Stimulated activated CD4-positive, alpha-beta T cell treated with anti-CD3 and anti-CD28 coated beads, Interleukin-4, amount 100 ng/mL, for 24 hours (primary cell): ENCODE results near the gene IVL.

Source experiments
- DNase-seq: peaks from one replicate; pipeline ENCODE4 v3.0.0-alpha.2; 2020

Gene IVL

DNA sequence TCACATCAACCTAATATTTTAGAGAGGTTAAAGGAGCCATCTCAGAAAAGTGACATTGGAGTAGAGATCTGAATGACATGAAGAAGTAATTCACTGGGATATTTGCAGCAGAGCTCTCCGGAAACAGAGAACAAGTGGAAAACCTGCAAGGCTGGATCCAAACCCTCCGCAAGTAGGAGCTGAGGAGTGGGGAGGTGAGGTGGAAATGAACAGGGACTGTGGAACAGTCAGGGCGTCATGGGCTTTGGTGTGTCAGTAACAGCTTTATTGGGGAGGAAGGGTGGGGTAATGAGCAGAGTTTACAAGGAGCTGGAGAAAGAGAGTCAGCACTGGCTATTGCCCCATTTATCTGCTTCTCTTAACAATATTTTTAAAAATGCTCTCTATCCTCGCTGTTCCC is 9.3 kb upstream of the IVL start:
- DNase-seq, result no peak

DNA sequence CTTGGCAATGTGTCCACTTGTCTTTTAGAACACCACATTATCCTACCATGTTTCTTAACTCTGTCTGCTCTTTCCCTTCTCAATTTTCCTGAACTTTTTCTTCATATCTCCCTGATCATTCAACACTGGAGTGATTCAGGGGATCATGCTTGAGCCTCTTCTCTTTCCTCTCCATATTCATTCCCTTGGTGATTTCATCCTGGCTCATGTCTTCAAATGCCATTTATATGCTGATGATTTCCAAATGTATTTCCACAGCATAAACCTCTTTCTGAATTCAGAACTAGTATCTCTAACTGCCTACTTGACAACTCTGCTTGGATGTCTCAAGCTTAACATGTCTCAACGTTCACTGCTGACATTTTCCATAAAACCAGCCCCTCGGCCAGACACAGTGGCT is 8.5 kb upstream of the IVL start:
- no peak for DNase-seq

DNA sequence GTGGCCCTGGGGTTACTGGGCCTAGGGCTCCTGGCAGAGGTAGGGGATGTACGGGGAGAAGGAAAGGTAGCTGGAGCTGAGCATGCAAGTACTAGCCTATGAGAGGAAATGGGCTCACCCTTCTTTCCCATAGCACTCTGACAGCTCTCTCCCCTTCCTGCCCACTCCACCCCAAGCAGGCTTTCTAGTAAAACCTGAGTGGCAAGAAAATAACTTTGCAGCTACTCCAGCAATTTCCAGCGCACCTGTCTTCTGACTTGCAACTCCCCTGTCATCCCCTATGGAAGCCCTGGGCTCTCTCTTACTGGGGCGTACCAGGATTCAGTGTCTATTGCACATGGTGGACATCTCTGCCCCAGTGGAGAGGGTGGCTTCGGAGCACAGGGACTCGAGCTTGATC is 6.7 kb upstream of the IVL start:
- no peak for DNase-seq

DNA sequence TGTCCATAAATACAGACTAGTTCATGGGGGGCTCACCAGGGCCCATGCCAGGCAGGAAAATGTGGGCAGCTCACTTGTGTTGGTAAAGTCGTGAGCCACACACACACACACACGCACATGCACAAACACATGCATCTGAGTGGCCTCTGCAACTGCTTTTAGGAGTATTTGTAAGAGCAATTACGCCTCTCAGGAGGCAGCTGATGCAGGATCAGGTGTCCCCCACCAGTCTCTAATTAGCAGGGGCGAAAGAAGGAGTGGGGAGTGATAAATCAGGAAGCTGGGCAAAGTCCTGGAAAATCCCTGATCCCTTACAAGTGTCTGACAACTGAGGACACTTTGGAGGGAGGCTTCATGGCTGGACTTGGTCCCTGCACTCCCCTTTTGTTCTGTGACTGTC is 5.7 kb upstream of the IVL start:
- DNase-seq, result no peak

DNA sequence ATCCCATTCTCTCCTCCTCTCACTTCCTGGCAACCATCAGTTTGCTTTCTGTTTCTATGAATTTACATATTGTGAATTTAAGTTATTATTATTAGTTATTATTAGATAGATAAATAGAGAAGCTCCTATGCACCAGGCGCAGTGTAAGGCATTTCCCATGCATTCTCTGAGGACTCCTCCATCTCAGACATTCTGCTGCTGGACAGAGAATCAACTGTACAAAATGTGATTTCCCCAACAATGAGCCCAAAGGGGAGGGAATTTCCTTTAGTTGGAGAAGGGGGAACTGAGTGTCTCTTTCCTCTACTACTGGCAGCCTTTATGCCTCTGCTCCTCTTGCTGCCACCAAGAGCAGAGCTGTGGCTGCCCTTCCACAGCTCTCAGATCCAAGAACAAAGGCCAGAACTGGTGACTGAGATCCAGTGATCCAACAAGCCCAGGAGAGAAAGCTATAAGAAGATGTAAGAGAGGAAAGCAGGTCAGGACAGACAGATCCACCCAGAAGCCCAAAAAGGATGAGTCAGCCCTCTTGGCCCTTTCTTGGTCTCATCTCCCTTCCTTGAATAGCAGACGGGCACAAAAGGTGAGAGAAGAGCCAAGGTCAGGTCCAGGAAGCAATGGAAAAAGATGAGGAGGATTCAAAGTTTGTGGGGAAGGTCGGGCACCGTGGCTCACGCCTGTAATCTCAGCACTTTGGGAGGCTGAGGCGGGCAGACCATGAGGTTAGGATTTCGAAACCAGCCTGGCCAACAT is 3.5 kb upstream of the IVL start:
- no peak for DNase-seq

DNA sequence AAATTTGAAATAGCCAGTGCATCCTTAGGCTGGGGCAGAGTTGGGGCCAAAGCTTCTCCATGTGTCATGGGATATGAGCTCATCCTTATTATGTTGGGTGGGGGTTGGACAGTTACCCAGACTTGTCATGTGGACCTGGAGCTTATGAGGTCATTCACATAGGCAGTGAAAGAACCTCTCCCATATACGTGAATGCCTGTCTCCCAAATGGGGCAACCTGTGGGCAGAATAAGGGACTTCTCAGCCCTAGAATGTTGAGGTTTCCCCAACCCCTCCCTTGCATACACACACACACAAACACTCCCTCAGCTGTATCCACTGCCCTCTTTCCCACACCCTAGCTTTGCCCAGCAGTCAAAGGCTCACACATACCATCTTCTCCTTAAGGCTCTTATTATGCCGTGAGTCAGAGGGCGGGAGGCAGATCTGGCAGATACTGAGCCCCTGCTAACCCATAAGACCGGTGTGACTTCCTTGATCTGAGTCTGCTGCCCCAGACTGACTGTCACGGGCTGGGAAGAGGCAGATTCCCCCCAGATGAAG is 2.3 kb upstream of the IVL start:
- DNase-seq, result no peak

DNA sequence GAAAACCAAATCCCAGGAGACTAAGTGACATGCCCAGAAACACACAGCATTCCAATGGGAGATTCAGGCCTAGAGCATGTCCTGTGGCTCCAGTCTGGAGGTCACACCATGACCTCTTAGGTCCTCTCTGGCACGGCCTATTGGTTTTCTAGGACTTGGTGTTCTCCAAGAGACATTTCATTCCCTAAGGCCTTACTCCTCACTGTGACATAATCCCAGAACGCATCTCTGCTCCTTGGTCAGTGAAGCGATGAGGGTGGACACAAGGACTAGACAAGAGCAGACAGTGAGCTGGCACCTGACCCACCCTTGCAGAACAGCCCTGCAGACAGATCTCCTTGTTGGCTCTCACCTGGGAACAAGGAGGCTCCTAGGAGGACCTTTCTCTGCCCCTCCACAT is 860 bp downstream of the IVL start:
- no peak for DNase-seq

DNA sequence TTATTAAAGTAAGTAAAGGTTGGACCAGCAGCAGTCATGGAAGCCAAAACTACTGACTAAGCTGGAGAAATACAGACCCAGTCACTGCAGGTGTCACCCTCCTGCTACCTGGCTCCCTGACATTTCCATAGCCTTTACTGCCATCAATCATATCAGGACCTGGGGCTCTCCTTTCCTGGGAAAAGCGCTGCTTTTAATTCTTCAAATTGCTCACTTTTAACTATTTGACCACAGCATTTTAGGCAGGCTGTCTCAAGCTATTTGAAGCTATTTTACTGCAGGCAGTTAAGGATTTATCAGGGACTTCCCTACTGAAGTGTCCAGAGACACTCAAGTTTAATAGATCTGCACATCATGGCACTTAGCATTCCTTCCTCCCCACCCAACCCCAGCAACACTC is 4.1 kb downstream of the IVL start:
- no peak for DNase-seq

DNA sequence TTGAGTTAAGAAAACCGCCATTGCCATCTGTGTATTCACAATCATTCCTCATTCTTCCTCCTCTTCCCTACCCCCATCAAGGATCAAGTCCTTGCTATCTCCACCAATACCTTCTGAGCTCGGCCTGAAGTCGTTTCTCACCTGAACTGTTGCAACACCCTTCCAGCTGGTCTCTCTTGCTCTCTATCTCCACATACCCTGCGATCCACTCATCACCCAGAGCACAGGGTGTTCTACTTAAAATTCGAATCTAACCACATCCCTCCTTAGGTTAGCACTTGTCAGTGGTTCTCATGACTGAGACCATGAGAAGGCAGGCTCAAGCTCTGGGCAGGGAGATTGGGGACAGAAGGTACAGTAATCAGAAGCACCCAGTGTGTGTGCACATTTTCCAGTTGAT is 4.6 kb downstream of the IVL start:
- no peak for DNase-seq

DNA sequence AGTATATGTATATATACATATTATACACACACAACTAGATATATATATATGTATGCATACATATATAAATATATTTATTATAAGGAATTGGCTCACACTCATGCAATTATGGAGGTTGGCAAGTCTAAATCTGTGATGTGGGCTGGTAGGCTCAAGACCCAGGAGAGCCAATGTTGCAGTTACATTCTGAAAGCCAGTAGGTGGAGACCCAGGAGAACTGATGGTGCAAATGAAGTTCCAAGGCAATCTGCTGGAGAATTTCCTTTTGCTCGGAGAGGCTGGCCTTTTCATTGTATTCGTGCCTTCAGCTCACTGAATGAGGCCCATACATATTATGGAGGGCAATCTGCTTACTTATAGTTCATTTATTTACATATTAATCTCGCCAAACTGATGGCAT is 9.4 kb downstream of the IVL start:
- no peak for DNase-seq

DNA sequence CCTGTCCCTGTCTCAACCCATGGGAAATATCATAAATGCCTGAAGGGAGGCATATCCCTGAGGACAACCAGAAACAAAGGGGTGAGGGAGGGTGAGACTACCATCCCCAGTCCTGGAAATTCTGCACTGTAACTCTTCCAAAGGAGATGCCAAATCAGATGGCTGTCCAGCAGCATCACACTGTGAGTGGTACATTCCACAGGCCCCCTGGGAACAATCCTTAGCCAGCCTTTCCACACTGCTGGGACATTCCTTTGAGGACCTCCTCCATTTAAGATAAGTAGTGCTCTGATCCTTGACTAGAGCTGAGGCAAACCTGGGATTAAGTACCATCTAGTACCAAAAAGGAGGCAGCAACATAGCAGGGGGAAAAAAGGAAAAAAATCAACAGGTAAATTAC is 10.7 kb downstream of the IVL start:
- no peak for DNase-seq

DNA sequence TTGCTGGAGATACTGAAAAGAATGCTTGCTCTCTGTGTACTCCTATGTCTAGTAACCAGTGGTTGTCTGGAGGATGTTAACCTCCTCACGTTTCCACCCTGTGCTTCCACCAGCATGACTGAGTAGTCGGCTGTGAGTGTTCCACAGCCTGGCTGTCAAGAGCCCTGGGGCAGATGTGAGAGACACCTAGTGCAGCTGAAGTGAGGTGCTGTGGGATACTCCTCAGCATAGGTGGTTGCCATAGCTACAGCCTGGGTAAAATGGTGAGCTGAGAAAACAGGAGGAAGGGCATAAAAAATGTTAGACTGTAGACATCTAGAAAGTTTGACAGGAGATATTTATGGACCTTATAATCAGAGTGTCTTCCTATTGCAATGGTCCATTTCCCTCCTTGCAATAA is 15.8 kb downstream of the IVL start:
- no peak for DNase-seq

DNA sequence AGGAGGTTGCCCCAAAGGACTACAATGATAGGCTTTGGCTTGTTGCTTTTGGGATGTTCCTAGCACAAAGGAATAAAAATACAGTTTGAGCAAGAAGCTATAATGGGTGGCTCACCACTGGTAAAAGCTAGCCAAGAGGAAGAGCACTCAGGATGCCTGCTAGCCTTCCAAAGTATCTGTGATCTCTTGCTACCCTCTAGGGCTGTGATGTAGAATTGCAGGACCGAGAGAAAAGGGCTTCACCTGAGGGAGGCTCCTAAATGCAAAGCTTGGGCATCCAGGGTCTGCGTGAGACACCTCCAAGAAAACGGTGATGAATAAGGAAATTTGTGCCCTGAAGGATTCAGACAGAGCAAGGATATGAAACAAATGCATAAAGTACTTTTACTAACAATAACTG is 17.7 kb downstream of the IVL start:
- DNase-seq, result no peak

DNA sequence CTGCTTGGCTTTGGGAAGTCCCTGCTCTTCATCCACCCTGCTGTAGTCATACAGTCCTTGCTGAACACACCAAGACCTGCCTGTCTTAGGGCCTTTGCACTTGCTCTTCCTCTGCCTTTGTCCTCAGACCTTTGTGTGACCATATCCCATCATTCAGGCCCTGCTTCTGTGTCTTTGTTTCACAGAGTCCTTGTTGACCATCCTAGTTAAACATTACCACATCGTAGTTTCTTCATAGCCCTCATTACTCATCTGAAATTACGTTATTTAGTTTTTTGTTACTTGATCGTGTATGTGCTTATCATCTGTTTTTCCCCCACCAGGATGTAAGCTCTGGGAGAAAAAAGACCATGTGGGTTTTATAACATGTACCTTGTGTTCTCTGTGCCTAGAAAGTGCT is 20.3 kb downstream of the IVL start:
- DNase-seq, result no peak

DNA sequence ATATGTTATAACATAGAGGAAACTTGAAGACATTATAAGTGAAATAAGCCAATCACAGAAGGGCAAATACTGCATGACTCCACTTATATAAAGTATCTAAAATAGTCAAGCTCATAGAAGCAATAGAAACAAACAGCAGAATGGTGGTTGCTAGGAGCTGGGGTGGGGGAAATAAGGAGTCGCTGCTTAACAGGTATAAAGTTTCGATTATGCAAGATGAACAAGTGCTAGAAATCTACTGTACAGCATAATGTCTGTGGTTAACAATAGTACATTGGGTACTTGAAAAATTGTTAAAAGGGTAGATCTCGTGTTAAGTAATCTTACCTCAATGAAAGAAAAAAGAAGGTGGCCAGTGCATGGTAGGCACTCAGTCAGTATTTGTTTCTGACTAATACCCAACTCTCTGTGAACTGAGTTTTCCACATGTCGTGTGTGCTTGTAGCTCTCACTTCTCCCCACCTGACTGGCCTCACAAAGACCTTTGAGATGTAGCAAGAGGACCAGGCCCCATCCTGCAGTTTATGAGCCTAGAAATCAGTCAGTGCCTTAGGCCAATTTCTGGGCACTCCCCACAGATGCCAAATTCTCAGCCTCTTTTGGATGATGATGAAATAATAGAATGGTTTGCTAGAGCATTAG is 23.9 kb downstream of the IVL start:
- no peak for DNase-seq

DNA sequence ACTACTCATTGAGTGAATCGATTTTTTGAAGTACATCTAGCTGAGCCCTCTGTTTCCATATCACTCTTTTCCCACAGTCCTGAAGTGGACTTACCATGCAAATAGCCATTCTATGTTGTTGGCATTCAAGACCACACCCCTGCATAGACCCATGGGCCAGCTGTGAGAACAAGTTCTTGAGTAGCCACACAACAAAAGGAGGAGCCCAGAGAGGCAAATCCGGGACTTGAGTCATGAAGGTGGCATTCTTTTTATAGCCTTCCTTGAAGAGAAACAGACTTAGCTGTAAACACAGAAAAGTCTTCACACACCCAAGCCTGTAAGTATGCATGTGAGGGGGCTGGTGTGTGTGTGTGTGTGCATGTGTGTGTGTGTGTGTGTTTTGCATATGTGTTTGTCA is 24.9 kb downstream of the IVL start:
- no peak for DNase-seq

DNA sequence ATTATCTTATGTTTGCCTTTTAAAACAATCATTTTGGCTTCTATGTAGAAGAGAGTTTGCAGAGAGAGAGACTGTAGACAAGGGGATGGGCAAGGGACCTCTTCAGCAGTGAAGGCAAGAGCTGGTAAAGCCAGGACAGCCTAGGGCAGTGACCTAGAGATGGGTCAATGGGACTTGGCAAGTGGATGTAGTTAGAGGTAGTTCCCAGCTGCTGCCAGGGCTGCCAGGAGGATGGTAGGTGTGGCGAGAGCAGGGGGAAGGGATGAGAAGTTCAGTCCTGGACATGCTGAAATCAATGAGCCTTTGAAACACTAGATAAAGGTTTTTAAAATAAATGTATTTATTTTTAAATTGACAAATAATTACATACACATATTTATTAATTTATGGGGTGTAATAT is 32.3 kb downstream of the IVL start:
- DNase-seq, result no peak

DNA sequence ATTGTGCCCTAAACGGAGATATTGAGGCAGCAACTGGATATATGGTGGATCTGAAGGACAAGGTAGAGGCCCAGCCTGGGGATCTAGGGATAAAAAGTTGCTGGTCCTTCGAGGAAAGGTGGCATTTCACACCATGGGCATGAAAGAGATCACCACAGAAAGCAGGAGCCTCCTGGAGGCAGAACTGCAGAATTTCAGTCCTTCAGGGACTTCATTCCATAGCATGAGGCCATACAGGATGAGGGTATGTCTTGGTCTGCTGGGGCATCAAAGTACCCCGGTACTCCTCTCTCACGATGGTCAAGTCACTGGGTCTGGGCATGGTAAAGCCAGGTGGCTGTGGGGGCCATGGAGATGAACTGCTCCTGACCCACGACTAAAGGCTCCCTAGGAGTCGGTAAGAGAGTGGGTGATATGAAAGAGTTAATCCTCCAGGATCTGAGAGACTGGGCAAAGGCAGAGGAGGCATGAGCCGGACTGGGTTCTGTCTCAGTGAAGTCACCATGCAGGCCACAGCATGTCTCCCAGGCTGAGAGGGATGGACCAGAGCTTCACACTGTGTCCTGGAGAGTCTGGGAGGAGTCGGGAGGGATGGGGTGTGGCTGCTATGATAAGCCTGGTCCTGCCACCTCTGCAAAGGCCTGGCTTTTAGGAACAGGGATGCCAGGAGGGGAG is 32.8 kb downstream of the IVL start:
- no peak for DNase-seq

DNA sequence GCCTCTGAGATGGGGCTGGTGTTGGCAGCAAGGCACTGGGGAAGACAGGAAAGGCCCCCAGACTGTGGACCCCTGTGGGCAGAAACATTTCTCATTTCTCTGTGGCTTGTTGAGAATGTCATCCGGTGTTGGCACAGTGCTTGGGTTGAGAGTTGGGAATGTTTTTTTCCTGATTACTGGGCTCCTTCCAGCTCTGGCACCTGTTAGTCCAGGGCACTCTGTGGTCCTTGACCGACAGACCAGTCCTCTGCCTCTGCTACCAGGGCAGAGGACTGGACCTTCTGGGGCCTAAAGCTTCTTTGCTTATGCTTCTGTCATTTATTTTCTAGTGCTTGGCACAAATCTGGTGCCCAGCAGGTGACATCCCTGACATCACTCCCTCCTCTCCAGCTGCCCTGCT is 33.8 kb downstream of the IVL start:
- DNase-seq, result no peak

DNA sequence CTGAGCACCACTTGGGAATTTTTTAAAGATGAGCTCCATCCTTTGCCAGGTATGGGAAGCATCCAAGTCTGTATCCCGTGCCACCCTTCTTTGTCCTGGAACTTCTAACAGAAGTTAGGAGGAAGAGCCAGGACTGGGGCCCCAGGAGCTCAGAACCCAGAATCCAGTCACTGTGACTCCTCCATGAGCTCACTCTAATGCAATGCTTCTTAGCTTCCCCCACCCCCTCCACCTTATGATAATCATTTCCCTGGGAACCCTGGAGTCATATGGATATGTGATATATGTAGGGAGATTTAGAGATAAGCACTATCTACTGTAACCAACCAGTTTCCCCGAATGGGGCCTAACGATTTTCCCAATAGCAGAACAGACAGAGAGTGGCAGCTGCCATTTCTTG is 37.9 kb downstream of the IVL start:
- no peak for DNase-seq

DNA sequence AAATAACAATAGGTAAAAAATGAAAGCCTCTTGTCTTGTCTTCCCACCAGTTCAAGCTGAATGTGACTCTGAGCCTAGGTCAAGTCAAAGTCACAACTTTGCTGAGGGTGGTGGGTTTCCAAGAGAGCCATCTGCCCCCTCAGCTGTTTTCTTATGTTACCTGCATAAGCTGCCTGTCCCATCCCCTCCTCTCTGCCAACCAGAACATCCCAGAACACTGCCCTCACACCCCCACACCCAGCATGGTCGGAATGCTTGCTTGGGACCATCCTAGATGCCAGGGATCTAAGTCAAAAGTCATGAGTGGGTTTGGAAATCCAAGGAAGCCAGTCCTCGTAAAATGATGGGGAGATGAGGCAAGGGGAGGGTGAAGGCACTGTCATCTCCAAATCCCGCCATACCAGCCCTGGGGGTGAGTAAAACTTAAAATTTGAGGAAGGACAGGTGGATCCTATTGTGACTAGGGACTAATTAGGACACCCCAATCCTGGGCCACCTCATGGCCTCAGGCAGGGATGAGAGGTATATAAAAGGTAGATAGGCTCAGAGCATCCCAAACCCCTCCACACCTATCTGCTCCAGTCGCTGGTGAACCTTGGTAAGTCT is 38.4 kb downstream of the IVL start, which contains the start of gene SPRR5:
Gene SPRR5 (plus strand): TSS at position 556 of the 606 bp plus-strand sequence. CDS start 1,349 bp downstream, outside the sequence.
- DNase-seq, result no peak

DNA sequence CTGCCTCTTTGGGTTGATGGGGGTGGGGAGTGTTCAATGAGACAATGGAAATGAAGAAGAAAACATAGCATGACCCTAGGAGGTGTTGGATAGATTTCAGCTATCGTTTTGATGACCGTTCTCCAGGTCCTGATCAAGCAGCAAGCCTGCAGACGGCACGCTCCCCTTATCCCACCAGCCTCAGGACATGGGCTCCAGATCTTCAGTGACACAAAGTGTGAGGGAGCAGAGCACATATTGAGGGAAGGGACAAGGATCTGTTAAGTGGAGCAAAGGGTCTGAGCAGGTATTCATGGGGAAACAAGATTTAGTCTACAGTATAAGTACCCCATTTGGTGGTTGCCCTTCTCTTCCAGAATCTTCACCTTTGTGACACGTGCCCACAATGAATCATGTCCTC is 43.4 kb downstream of the IVL start:
- DNase-seq, result no peak

DNA sequence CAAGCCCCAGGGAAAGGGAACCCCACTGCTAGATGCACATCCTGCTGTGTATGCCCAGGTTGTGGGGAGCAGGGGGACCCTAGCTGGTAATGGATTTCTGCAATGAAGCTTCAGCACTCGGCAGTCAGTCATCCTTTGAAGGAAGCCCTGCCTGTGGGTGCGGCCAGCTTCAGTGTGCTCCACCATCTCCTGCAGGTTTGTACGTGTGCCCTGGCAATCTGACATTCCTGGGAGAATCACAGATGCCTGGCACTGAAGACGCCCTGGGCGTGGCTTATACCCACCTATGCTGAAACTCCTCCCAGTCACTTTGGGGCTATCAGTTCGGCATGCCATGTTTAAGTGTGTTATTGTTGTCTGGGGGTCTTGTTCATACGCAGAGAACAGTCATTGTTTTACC is 45.4 kb downstream of the IVL start:
- DNase-seq, result no peak

DNA sequence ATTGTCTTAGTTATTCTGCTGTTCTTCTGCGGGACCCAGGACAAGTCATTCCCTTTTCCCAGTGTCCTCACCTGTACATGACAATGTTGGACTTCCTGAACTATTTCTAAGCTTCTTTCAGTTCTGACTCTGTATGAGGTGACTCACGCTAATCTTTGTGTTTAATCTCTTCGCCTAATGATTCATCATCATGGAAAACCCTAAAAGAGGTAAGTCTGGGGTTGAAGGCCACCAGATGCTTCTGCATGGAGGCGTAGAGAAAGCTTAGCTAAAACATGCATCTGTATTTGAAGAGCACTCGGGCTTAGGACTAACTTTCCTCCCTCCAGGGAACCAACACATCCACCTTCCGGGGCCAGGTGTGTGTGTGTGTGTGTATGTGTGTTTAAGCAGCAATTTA is 46.1 kb downstream of the IVL start:
- no peak for DNase-seq
